OCI-LY3 (cell line): ENCODE data around the gene ARHGAP8.
"Not testable (repeated sequence)": the region's sequence is repeated elsewhere in the genome, so short reads cannot be mapped to it uniquely, and the experiment has no call there.

Experiments used
- H2AFZ ChIP-seq: fragments of 200-600, 300-600 bp; shearing (Covaris generic); 2 replicates; pipeline ENCODE4 v1.6.0; 2014; ENCODE audit warnings: antibody characterized with exemption, low read depth, low read length
- H3K27ac ChIP-seq: fragments of 200-600, 300-600 bp; sonication (generic); 2 replicates; pipeline ENCODE4 v1.5.1; 2014; ENCODE audit warnings: mild to moderate bottlenecking, low read length, moderate library complexity, mixed read lengths
- H3K27me3 ChIP-seq: fragments of 200-600, 300-600 bp; sonication (generic); 2 replicates; pipeline ENCODE4 v1.6.1; 2014; ENCODE audit warnings: low read depth, low read length, mixed read lengths
- H3K36me3 ChIP-seq: fragments of 200-600, 300-600 bp; sonication (generic); replicated peaks from 2 replicates; pipeline ENCODE3; 2014; ENCODE audit warnings: low read depth, low read length, mixed read lengths
- H3K4me1 ChIP-seq: fragments of 300-600, 200-600 bp; sonication (generic); 2 replicates; pipeline ENCODE4 v1.6.1; 2014; ENCODE audit warnings: low read length, mixed read lengths
- H3K4me2 ChIP-seq: fragments of 200-600, 300-600 bp; sonication (generic); 2 replicates; pipeline ENCODE4 v1.6.1; 2014; ENCODE audit warnings: low read length, mixed read lengths
- H3K4me3 ChIP-seq: fragments of 300-600, 200-600 bp; sonication (generic); 2 replicates; pipeline ENCODE4 v1.5.1; 2014; ENCODE audit warnings: antibody characterized with exemption, mild to moderate bottlenecking, low read length, moderate library complexity
- H3K79me2 ChIP-seq: fragments of 300-600, 200-600 bp; shearing (Covaris generic); 2 replicates; pipeline ENCODE4 v1.6.1; 2014; ENCODE audit warnings: mild to moderate bottlenecking, low read length, mixed read lengths
- H3K9ac ChIP-seq: fragments of 300-600, 200-600 bp; shearing (Covaris generic); 2 replicates; pipeline ENCODE4 v1.6.0; 2014; ENCODE audit warnings: mild to moderate bottlenecking, low read length, moderate library complexity
- H3K9me3 ChIP-seq: fragments of 200-600, 300-600 bp; shearing (Covaris generic); 2 replicates; pipeline ENCODE4 v1.6.1; 2014; ENCODE audit warnings: low read length, mixed read lengths; ENCODE audit not compliant: insufficient read depth
- H4K20me1 ChIP-seq: fragments of 200-600, 300-600 bp; sonication (generic); 2 replicates; pipeline ENCODE4 v1.6.1; 2016; ENCODE audit warnings: low read length, mixed read lengths; ENCODE audit not compliant: insufficient read depth
- CTCF ChIP-seq: fragments of 200-600, 300-600 bp; sonication (generic); IDR thresholded peaks from 2 replicates; pipeline ENCODE4 v1.5.1; 2014; ENCODE audit warnings: antibody characterized with exemption, low read length, low read depth
- EZH2phosphoT487 ChIP-seq: fragments of 200-600 bp; shearing (Covaris generic); IDR thresholded peaks from 2 replicates; pipeline ENCODE4 v1.6.1; 2018; ENCODE audit warnings: antibody characterized with exemption, mixed run types, low read depth

Gene ARHGAP8

GRCh38 chr22:44737406-44738346 is 14.7 kb upstream of the ARHGAP8 start:
- no peak overlapping the region for H3K27ac ChIP-seq
- H3K9ac ChIP-seq = no peak overlapping the region
- H3K79me2 ChIP-seq = no peaks in the 10 kb centered on the region
- H3K27me3 ChIP-seq = no peaks in the 10 kb centered on the region
- H3K36me3 ChIP-seq = no peaks in the 10 kb centered on the region
- H3K4me2 ChIP-seq = no peak overlapping the region
- no peak overlapping the region for H3K4me3 ChIP-seq
- H3K9me3 ChIP-seq = no peaks in the 10 kb centered on the region
- TF ChIP-seq EZH2phosphoT487 (no peak), CTCF (no peak)
- no peaks in the 10 kb centered on the region for H4K20me1 ChIP-seq
- H3K4me1 ChIP-seq = no peaks in the 10 kb centered on the region
- H2AFZ ChIP-seq = no peak overlapping the region

GRCh38 chr22:44738347-44738715 is 14.0 kb upstream of the ARHGAP8 start:
- H3K36me3 ChIP-seq = no peaks in the 10 kb centered on the region
- H3K79me2 ChIP-seq = no peaks in the 10 kb centered on the region
- H3K9ac ChIP-seq = no peak overlapping the region
- H3K4me3 ChIP-seq = no peak overlapping the region
- no peaks in the 10 kb centered on the region for H3K4me1 ChIP-seq
- H2AFZ ChIP-seq = no peak overlapping the region
- H4K20me1 ChIP-seq = no peaks in the 10 kb centered on the region
- H3K27ac ChIP-seq = no peak overlapping the region
- TF ChIP-seq CTCF = no peak
- TF ChIP-seq EZH2phosphoT487 = no peak
- H3K4me2 ChIP-seq = no peak overlapping the region
- no peaks in the 10 kb centered on the region for H3K9me3 ChIP-seq
- no peaks in the 10 kb centered on the region for H3K27me3 ChIP-seq

- no peaks in the 10 kb centered on the region for H3K79me2 ChIP-seq
- H4K20me1 ChIP-seq = no peaks in the 10 kb centered on the region
- no peak overlapping the region for H3K4me3 ChIP-seq
- H3K27me3 ChIP-seq = peaks cover 5% of the 10 kb centered on the region
- H3K4me1 ChIP-seq = no peaks in the 10 kb centered on the region
- H3K9ac ChIP-seq = no peak overlapping the region
- no peak for TF ChIP-seq EZH2phosphoT487
- TF ChIP-seq CTCF = no peak
- no peaks in the 10 kb centered on the region for H3K36me3 ChIP-seq
- no peak overlapping the region for H3K27ac ChIP-seq
- no peak overlapping the region for H2AFZ ChIP-seq
- no peak overlapping the region for H3K4me2 ChIP-seq
- no peaks in the 10 kb centered on the region for H3K9me3 ChIP-seq
These were observed 13.4 kb upstream of the ARHGAP8 start for GRCh38 chr22:44739024-44739423.

GRCh38 chr22:44739666-44740065 is 12.7 kb upstream of the ARHGAP8 start:
- not testable (repeated sequence) for H3K9ac ChIP-seq, H4K20me1 ChIP-seq, H3K4me2 ChIP-seq, H2AFZ ChIP-seq, H3K36me3 ChIP-seq, H3K4me3 ChIP-seq, H3K79me2 ChIP-seq, H3K9me3 ChIP-seq, H3K27me3 ChIP-seq, H3K4me1 ChIP-seq, H3K27ac ChIP-seq
